Dermis microvascular lymphatic vessel endothelial cell (primary cell): ENCODE results near the gene DTYMK. TPM values are rescaled to one million over a fixed set of nuclear protein-coding genes. Genes with fewer than 3 reads are reported as not detected.

Experiments used
- DNase-seq, 2 donors: peaks; one replicate each; pipeline versions ENCODE4 v3.0.0 to v3.0.0-alpha.2; 2010; ENCODE audit warnings: low read depth in 2 of 2
- total RNA-seq: library from RNA; depleted of rRNA; stranded (reverse); fragments of >200 nt; gene quantifications from 2 replicates; pipeline ENCODE4 v1.2.1, GENCODE V29; 2014

Gene DTYMK
- total RNA-seq, 1 donor from 2014 or later: 45.7 TPM

DNA sequence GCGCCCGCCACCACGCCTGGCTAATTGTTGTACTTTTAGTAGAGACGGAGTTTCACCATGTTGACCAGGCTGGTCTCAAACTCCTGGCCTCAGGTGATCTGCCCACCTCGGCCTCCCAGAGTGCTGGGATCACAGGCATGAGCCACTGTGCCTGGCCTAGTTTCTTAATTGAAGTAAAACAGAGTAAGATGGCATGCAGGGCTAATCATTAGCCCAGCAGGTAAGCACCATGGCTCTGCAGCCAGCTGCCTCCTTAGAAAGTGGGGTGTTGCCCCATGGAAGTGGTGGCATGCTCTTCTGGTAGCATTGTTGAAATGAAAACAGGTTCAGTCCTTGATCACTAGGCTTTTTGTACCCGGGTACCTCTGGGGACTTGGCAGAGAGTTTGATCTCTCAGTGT, 36.7 kb downstream of the DTYMK start:
- DNase-seq: no peak

DNA sequence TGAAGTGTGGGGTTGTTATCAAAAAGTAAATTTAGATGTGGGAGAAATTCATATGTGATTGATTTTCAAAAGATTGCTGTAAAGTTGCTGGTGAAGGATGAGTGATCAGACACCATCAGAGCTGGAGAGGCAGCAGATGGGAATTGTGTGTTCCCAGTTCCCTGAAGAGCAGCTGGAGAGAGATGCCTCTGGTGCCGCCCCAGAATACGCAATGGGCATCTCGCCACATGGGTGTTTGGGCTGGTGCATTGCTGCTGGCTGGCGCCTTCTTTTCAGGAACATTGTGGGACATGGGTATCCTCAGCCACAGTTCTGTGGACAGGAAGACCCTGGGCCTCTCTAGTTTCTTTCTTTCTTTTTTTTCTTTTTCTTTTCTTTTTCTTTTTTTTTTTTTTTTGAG, 37.2 kb downstream of the DTYMK start:
- no peak for DNase-seq

DNA sequence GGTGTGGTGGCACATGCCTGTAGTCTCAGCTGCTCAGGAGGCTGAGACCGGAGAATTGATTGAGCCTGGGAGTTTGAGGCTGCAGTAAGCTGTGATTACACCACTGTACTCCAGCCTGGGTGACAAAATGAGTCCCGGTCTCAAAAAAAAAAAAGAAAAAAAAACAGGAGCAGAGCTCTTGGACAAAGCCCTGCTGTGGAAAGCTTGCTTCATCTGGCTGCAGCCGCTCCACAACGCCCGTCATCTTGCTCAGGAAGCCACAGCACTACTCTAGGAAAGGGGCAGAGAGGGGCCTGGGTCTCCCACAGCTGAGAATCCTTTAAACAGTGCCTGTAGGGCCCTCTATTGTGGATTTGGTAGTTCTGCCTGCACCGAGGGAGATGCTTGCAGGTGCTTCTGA, 38.2 kb downstream of the DTYMK start:
- DNase-seq: no peak

DNA sequence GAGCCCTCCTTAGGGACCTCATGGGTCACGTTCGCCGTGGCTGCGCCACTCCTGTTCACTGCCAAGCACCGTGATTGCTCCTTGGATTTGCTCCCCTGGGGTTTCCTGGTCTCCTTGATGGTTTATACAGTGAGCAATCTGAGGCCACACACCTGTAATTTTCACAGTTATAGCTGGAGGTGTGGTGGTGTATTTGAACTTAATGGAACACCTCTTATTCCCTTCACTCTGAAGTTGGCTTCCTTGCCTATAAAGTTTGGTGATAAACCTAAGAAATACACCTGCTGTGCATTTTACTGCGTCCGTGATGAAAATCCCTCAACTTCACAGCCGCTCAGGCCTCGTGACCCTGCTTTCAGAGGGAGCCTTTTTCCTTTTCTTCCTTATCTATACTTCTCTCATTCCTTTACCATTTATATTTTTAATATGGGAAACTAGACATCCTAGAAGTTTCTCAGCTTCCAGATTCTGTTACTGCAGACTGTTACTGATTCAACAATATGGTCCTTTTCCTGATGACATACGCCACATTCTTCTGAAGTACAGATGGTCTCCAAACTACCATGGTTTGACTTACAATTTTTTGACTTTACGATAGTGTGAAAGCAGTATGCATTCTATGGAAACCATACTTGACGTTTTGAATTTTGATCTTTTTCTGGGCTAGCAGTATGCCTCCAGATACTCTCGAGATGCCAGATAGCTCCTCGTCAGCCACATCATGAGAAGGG, 40.5 kb downstream of the DTYMK start:
- no peak for DNase-seq

- DNase-seq: no peak
Measured at GRCh38 chr2:241645056-241645914, 41.3 kb downstream of the DTYMK start.

GRCh38 chr2:241641631-241642030, 45.0 kb downstream of the DTYMK start:
- no peak for DNase-seq

- no peak for DNase-seq
Measured at GRCh38 chr2:241640165-241640795, 46.3 kb downstream of the DTYMK start.

GRCh38 chr2:241639385-241639784, 47.2 kb downstream of the DTYMK start:
- no peak for DNase-seq

GRCh38 chr2:241638940-241639339, 47.7 kb downstream of the DTYMK start:
- no peak for DNase-seq

GRCh38 chr2:241637795-241638660, 48.6 kb downstream of the DTYMK start:
- DNase-seq: peak in 1 of 2 donors; percentile 56

- DNase-seq: peak; percentile 78 to 91
Measured at GRCh38 chr2:241637018-241637794, 49.4 kb downstream of the DTYMK start, which contains the start of the genes ATG4B and THAP4. TSS of gene ATG4B (plus strand) at chr2:241637693. CDS start at chr2:241637715, 22 bp downstream. TSS of gene THAP4 (minus strand) at chr2:241637158. CDS start at chr2:241637017, 141 bp downstream.

- peak in 1 of 2 donors; percentile 50 for DNase-seq
Measured at GRCh38 chr2:241636182-241637017, 50.2 kb downstream of the DTYMK start.

DNA sequence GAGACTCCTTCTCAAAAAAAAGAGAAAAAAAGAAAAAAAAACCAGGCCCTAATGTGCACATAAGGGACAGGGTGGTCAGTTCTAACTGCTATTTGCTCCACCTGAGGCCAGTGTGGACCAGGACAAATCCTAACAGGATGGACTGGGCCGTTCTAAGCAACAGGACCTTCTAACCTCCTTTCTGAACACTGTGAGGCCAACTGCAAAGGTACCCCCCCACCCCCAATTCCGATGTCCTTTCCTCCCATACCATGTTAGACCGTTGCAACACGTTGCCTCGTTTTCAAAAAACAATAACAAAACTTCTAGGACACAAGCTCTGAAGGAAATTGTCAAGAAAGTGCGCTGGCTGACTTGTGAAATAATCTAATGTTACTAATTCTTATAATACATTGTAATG, 50.9 kb downstream of the DTYMK start:
- DNase-seq: peak in 1 of 2 donors; percentile 9

- DNase-seq: no peak
Measured at GRCh38 chr2:241633561-241633960, 53.1 kb downstream of the DTYMK start.

DNA sequence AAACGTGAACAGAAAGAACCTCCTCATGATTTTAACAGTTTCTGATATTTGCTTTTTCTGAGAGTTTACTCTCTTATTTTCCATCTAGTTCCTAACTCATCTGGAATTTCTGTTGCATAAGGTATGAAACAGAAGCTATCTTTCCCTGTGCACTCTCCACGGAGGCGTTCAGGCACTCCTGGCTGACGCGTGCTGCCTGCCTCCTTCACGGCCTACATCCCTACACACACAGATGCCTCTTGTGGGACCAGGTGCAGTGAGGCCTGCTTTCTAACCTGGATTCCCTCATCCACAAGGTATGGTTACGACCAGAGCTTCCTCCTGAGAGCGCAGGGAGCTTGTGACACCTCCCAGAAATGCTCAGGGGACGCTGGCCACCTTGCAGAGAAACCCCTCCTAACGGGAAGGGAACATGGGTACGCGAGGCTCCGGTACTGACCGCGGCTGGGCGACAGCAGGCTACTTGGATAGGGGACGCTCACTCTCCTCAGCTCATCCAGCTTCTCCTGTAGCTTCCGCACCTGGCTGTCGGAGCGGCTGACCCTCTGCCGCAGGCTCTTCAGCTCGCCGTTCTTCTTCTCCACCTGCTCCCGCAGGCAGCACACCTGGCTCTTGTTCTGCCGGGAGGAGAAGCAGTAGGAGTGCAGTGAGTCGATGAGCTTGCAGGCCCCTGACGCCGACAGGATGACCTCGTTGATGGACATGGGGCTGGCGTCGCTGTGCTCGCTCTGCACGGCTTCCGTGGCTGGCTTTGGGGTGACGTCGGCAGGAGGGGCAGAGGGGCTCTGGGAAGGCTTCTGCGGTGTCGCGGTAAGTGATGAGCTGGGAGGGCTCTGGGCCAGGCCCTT, 53.9 kb downstream of the DTYMK start:
- DNase-seq: no peak

DNA sequence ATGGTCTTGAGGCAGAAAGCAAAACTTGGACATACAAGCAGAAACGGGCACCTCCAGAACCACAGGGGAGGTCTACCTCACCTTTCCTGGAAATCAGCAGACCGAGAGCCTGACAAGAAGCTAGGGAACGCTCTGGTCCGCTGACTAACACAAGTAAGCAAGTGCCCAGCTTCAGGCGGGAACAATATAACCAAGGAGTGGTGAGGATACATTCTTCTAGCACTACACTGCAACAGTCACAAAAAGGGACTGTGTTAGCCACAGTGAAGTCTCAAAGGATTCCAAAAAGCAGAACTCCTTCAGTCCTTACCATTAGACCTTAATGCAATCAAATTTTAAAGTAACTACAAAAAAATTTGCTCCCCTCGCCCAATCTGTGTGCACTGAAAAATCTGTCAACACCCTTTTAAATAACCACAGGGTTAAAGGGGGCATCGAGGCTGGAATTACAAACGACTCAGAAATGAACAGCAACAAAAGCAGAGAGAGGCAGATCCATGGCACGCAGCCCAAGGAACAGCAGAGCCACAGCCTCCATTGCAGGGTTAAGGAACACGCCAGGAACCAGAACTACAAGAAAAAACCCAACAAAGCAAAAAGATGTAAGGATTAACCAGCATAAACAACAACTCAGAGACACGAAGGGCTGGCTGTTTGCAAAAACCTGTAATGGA, 56.7 kb downstream of the DTYMK start:
- no peak for DNase-seq

GRCh38 chr2:241627675-241628074, 58.9 kb downstream of the DTYMK start:
- DNase-seq: no peak
